Liver (tissue), 3 donors: ENCODE results near the gene ISG15.

Experiments
- CTCF ChIP-seq: fragments of 150-350 bp; IDR thresholded peaks from 2 replicates; pipeline ENCODE4 v1.5.1; 2017; ENCODE audit warnings: improper control_type of control experiment, low read depth, low read length; ENCODE audit not compliant: missing input control
- FOXA1 ChIP-seq: IDR thresholded peaks from 2 replicates; pipeline ENCODE4 v1.6.1; 2016; ENCODE audit warnings: antibody characterized with exemption
- SP1 ChIP-seq: IDR thresholded peaks from 2 replicates; pipeline ENCODE4 v1.6.1; 2018; ENCODE audit warnings: antibody characterized with exemption, mild to moderate bottlenecking
- donor health status: healthy.
- donor health status: healthy.

DNA sequence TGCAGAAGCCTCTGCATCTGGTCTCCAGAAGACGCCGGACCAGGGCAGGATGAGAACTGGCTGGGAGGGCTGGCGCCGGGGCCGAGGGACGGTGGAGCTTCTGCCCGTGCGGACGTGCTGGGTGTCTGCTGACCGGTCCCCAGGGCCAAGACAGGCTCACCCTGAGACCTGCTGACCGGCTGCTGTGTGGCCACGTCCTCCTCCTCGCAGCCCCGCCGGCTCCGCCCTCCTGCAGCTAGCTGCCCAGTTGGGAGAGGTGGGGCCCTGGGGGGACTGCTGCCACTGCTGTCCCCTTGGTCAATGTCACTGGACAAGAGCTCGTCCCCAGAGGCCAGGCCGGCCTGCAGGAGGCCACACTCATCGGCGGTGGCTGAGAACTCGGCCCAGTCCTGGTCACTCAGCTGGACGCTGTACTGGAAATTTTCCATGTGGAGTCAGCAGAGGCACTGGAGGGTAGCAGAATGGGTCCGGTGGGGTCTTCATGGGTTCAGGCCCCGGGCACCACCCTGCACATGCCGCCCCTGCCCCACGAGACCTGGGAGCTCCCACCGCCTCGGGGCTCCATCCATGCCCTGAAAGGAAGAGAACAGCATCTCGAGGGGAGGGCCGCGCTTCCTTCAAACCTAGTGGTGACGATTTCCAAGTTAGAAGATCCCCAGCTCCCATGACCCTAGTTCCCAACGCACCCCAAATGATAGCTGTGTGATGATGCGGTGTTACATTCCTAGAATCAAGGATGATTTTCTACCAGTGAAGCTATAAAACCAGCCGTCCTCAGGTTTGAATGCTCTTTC, 32.5 kb upstream of the ISG15 start:
- TF ChIP-seq CTCF (no peak), SP1 (no peak), FOXA1 (no peak)
